Suprapubic skin (tissue), 4 donors: ENCODE data around the gene CD27.
"Not testable (repeated sequence)": the region's sequence is repeated elsewhere in the genome, so short reads cannot be mapped to it uniquely, and the experiment has no call there.

Experiments used
- POLR2A ChIP-seq, 2 donors: fragments of 450-650 bp; IDR thresholded peaks; one replicate each; pipeline ENCODE4 v1.6.1; 2017; ENCODE audit warnings: antibody characterized with exemption in 2 of 2, mild to moderate bottlenecking in 2 of 2, moderate library complexity in 2 of 2
- POLR2AphosphoS5 ChIP-seq, 3 donors: sonication (generic); formaldehyde crosslinking; IDR thresholded peaks; one replicate each; pipeline ENCODE4 v1.6.1; 2017; ENCODE audit warnings: antibody characterized with exemption in 3 of 3
- TF ChIP-seq, protein P1 (sequence below), 2 donors: fragments of 200-600 bp in 1 of 2; fragments of 450-650 bp in 1 of 2; sonication (generic) in 1 of 2; IDR thresholded peaks; one replicate each; pipeline ENCODE4 v1.5.1; 2016 to 2019; ENCODE audit warnings: antibody characterized with exemption in 2 of 2, mild to moderate bottlenecking in 1 of 2, moderate library complexity in 1 of 2

DNA sequence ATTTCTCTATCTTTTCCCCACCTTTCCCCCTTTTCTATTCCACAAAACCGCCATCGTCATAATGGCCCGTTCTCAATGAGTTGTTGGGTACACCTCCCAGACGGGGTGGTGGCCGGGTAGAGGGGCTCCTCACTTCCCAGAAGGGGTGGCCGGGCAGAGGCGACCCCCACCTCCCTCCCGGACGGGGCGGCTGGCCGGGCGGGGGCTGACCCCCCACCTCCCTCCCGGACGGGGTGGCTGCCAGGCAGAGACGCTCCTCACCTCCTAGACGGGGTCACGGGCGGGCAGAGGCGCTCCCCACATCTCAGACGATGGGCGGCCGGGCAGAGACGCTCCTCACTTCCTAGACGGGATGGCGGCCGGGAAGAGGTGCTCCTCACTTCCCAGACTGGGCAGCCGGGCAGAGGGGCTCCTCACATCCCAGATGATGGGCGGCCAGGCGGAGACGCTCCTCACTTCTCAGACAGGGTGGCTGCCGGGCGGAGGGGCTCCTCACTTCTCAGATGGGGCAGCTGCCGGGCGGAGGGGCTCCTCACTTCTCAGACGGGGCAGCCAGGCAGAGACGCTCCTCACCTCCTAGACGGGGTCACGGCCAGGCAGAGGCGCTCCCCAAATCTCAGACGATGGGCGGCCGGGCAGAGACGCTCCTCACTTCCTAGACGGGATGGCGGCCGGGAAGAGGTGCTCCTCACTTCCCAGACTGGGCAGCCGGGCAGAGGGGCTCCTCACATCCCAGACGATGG is 30.6 kb downstream of the CD27 start:
- not testable (repeated sequence) for TF ChIP-seq POLR2AphosphoS5, POLR2A (IDR thresholded peaks at IDR 0.05)
- TF ChIP-seq, protein P1, sequence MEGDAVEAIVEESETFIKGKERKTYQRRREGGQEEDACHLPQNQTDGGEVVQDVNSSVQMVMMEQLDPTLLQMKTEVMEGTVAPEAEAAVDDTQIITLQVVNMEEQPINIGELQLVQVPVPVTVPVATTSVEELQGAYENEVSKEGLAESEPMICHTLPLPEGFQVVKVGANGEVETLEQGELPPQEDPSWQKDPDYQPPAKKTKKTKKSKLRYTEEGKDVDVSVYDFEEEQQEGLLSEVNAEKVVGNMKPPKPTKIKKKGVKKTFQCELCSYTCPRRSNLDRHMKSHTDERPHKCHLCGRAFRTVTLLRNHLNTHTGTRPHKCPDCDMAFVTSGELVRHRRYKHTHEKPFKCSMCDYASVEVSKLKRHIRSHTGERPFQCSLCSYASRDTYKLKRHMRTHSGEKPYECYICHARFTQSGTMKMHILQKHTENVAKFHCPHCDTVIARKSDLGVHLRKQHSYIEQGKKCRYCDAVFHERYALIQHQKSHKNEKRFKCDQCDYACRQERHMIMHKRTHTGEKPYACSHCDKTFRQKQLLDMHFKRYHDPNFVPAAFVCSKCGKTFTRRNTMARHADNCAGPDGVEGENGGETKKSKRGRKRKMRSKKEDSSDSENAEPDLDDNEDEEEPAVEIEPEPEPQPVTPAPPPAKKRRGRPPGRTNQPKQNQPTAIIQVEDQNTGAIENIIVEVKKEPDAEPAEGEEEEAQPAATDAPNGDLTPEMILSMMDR (IDR thresholded peaks at IDR 0.05), result not testable (repeated sequence)
